Mesodermal cell (in vitro differentiated cells): ENCODE measurements around the gene TNFRSF17.

Experiments
- H3K27ac ChIP-seq: 2 replicates; pipeline ENCODE4 v1.7.0; 2013; ENCODE audit warnings: mild to moderate bottlenecking, low read depth, low read length, moderate library complexity; ENCODE audit not compliant: severe bottlenecking
- H3K36me3 ChIP-seq: 2 replicates; pipeline ENCODE4 v1.7.1; 2013; ENCODE audit warnings: mild to moderate bottlenecking, low read length, moderate library complexity; ENCODE audit not compliant: control insufficient read depth, insufficient read depth
- H3K4me1 ChIP-seq: one replicate; pipeline ENCODE4 v1.7.1; 2013; ENCODE audit warnings: mild to moderate bottlenecking, low read length; ENCODE audit not compliant: insufficient read depth, control insufficient read depth, poor library complexity, severe bottlenecking
- H3K4me3 ChIP-seq: 2 replicates; pipeline ENCODE4 v1.7.0; 2013; ENCODE audit warnings: low read length, control low read depth, mild to moderate bottlenecking; ENCODE audit not compliant: insufficient read depth, poor library complexity, severe bottlenecking; ENCODE audit errors: extremely low read depth
- H3K9me3 ChIP-seq: 2 replicates; pipeline ENCODE4 v1.7.1; 2013; ENCODE audit warnings: mild to moderate bottlenecking, low read length, moderate library complexity; ENCODE audit not compliant: control insufficient read depth
- WGBS, 2 experiments: methylation state at CpG; one replicate each; pipeline ENCODE4 v1.1.5; 2013; ENCODE audit warnings: missing lambda C conversion rate in 2 of 2; ENCODE audit not compliant: insufficient coverage in 2 of 2; 5-methylcytosine and 5-hydroxymethylcytosine counted together

TNFRSF17 gene

GRCh38 chr16:11990702-11991390 lies 25.8 kb downstream of the TNFRSF17 start:
- H3K27ac ChIP-seq = no peak overlapping the region
- H3K36me3 ChIP-seq = no peaks in the 10 kb centered on the region
- H3K4me1 ChIP-seq = peaks cover 7% of the 10 kb centered on the region
- 93 to 96% methylated on average over 6 to 7 of the region's 11 CpGs for WGBS, 2 experiments
- no peaks in the 10 kb centered on the region for H3K9me3 ChIP-seq
- no peak overlapping the region for H3K4me3 ChIP-seq

GRCh38 chr16:11992008-11992584 lies 27.1 kb downstream of the TNFRSF17 start:
- Histone ChIP-seq H3K27ac (no peak overlapping the region), H3K4me3 (no peak overlapping the region), H3K36me3 (no peaks in the 10 kb centered on the region), H3K4me1 (peaks cover 7% of the 10 kb centered on the region), H3K9me3 (no peaks in the 10 kb centered on the region)
- 91 to 97% methylated on average over 2 of the region's 3 CpGs for WGBS, 2 experiments

GRCh38 chr16:11992586-11993524 lies 27.8 kb downstream of the TNFRSF17 start:
- no peaks in the 10 kb centered on the region for H3K9me3 ChIP-seq
- WGBS, 2 experiments = 90 to 95% methylated on average over 9 of the region's 16 CpGs
- H3K27ac ChIP-seq = no peak overlapping the region
- H3K36me3 ChIP-seq = no peaks in the 10 kb centered on the region
- H3K4me1 ChIP-seq = peaks cover 7% of the 10 kb centered on the region
- no peak overlapping the region for H3K4me3 ChIP-seq

- Histone ChIP-seq H3K4me1 (peaks cover 7% of the 10 kb centered on the region), H3K4me3 (no peak overlapping the region), H3K9me3 (no peaks in the 10 kb centered on the region), H3K36me3 (no peaks in the 10 kb centered on the region), H3K27ac (peak overlapping the region; percentile 72)
- 93 to 96% methylated on average over 7 of the region's 8 CpGs for WGBS, 2 experiments
These were observed 29.4 kb downstream of the TNFRSF17 start for GRCh38 chr16:11994143-11995119.

DNA sequence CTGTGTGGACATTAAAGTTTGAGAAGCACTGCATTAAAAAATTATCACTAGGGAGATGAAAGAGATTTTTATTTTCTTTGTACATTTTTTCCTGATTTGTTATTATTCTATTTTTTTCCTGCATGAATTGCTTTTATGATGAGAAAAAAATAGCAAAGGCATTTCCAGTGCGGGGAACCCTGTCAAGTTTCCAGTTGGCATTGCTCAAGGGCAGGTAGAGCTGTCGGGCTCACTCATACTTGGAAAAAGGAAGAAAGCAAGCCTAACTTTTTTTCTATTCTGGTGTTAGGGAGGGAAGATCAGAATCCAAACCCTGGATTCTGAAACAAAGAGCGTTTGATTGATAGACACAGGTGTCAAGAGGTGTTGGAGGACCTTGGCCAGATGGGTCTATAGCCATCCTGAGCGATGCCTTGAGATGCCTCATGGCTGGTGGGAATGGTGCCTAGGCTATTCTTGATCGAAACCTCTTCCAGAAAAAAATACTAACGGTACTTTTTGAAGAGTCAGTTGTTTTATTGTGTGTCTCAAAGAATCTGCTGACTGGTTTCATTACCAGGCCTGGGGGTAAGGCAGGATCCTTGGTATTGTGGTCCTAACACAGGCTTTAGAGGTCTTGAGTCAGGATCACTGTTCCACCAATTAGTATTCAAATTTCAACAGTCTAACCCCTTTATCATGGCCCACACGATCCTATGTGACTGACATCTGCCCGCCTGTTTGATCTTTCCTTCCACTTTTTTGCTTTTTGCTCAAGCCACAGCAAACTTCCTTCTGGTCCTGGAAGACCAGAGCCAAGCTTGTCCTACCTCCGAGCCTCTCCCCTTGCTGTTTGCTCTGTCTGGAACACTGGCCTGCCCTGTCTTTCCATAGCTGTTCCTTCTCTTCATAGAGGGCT lies 31.7 kb downstream of the TNFRSF17 start:
- no peak overlapping the region for H3K4me3 ChIP-seq
- WGBS, 2 experiments = 87 to 92% methylated on average over 7 to 8 of the region's 9 CpGs
- H3K36me3 ChIP-seq = no peaks in the 10 kb centered on the region
- no peak overlapping the region for H3K27ac ChIP-seq
- H3K4me1 ChIP-seq = peaks cover 7% of the 10 kb centered on the region
- H3K9me3 ChIP-seq = no peaks in the 10 kb centered on the region

- Histone ChIP-seq H3K36me3 (peaks cover 4% of the 10 kb centered on the region), H3K27ac (no peak overlapping the region), H3K4me1 (no peaks in the 10 kb centered on the region), H3K4me3 (no peak overlapping the region), H3K9me3 (no peaks in the 10 kb centered on the region)
- 89 to 92% methylated on average over 5 to 6 of the region's 6 CpGs for WGBS, 2 experiments
These were observed 35.0 kb downstream of the TNFRSF17 start for GRCh38 chr16:12000032-12000431.

DNA sequence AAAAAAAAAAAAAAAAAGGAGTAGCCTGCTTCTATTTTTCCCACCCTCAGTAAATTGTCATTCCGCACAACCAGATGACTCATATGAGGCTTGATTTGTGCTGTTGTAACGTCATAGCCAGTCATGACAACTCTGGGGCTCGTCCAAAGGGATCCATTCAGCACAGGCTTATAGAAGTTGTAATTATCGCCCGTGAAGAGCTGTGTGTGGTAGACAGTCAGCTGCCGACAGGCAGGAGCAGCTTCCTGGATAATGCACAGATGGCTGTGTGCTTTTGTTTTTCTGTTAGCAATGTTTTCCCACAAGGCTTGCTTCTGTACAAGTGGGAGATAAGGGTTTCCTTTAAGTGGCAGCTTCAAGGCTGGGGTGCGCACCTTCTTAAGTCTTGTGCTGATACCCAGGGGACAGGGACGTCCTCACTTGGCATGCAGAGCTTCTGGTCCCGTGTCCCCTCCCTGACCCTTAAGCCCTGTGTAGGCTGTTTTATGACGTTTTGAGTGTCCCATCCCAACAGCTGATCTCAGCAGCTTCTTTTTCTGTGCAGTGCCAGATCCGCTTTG lies 37.5 kb downstream of the TNFRSF17 start:
- Histone ChIP-seq H3K9me3 (no peaks in the 10 kb centered on the region), H3K4me3 (no peak overlapping the region), H3K27ac (peak overlapping the region; percentile 5), H3K4me1 (no peaks in the 10 kb centered on the region), H3K36me3 (peaks cover 4% of the 10 kb centered on the region)
- WGBS, 2 experiments = 84 to 88% methylated on average over 10 of the region's 11 CpGs

DNA sequence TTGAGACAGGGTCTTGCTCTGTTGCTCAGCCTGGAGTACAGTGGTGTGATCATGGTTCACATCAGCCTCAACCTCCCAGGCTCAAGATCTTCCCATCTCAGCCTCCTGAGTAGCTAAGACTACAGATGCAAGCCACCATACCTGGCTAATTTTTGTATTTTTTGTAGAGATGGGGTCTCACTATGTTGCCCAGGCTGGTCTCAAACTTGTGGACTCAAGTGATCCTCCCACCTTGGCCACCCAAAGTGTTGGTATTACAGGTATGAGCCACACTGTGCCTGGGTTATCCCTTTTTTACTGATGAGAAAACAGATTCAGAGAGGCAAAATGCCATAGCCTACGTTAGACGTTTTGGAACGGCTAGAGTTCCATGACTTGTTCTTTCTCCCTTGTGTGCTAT lies 41.6 kb downstream of the TNFRSF17 start:
- H3K36me3 ChIP-seq = peaks cover 6% of the 10 kb centered on the region
- H3K27ac ChIP-seq = no peak overlapping the region
- no peaks in the 10 kb centered on the region for H3K4me1 ChIP-seq
- no peaks in the 10 kb centered on the region for H3K9me3 ChIP-seq
- no peak overlapping the region for H3K4me3 ChIP-seq
- 92% methylated on average over 2 of the region's 3 CpGs; no CpG with 5 or more reads in 1 of the 2 experiments for WGBS, 2 experiments

- 90 to 91% methylated on average over 4 to 6 of the region's 7 CpGs for WGBS, 2 experiments
- Histone ChIP-seq H3K4me3 (no peak overlapping the region), H3K4me1 (no peaks in the 10 kb centered on the region), H3K27ac (no peak overlapping the region), H3K36me3 (peaks cover 2% of the 10 kb centered on the region), H3K9me3 (no peaks in the 10 kb centered on the region)
These were observed 44.5 kb downstream of the TNFRSF17 start for GRCh38 chr16:12009462-12009861.
